Adrenal gland (tissue), 12 donors: ENCODE measurements around the gene CFTR. TPM values are rescaled to one million over a fixed set of nuclear protein-coding genes. Genes with fewer than 3 reads are reported as not detected.

Experiments
- DNase-seq, 7 donors: peaks; one replicate each; pipeline ENCODE4 v3.0.0-alpha.2; 2019 to 2020
- H3K27ac ChIP-seq, 5 donors: fragments of 200-600 bp; sonication (generic) in 4 of 5; 1 replicate in 3 of 5; 2 replicates in 2 of 5; pipeline versions ENCODE4 v1.5.1 to v1.8.0; 2016 to 2020; ENCODE audit warnings: mild to moderate bottlenecking in 1 of 5
- H3K27me3 ChIP-seq: fragments of 200-600 bp; 2 replicates; pipeline ENCODE4 v1.8.0; 2021
- H3K36me3 ChIP-seq, 2 donors: fragments of 200-600 bp; replicated peaks in 1 of 2; 1 replicate in 1 of 2; 2 replicates in 1 of 2; pipeline versions ENCODE4 v1.5.1 to v1.8.0; 2018 to 2022
- H3K4me1 ChIP-seq, 2 donors: fragments of 200-600 bp; replicated peaks in 1 of 2; 1 replicate in 1 of 2; 2 replicates in 1 of 2; pipeline versions ENCODE4 v1.5.1 to v1.8.0; 2018 to 2021
- H3K4me3 ChIP-seq, 4 donors: fragments of 200-600 bp; sonication (generic) in 3 of 4; one replicate each; pipeline ENCODE4 v1.5.1; 2016 to 2018
- H3K9me3 ChIP-seq, 3 donors: fragments of 200-600 bp; sonication (generic) in 1 of 3; replicated peaks in 1 of 3; 1 replicate in 2 of 3; 2 replicates in 1 of 3; pipeline versions ENCODE4 v1.5.1 to v1.8.0; 2016 to 2021
- CTCF ChIP-seq, 6 experiments: fragments of 450-650 bp in 4 of 6; fragments of 200-600 bp in 2 of 6; sonication (generic) in 1 of 6; IDR thresholded peaks; 1 replicate in 5 of 6; 2 replicates in 1 of 6; pipeline versions ENCODE4 v1.5.1 to v1.8.0; 2016 to 2021; ENCODE audit warnings: antibody characterized with exemption in 6 of 6, mild to moderate bottlenecking in 2 of 6, moderate library complexity in 1 of 6
- POLR2A ChIP-seq, 2 donors: fragments of 450-650 bp; IDR thresholded peaks; one replicate each; pipeline ENCODE4 v1.6.1; 2017; ENCODE audit warnings: antibody characterized with exemption in 2 of 2, mild to moderate bottlenecking in 2 of 2, moderate library complexity in 1 of 2
- WGBS, 4 donors: extraction: QIAGEN DNeasy Blood & Tissue Kit in 2 of 4; methylation state at CpG; one replicate each; pipeline versions ENCODE4 v1.1.5 to v1.1.7; 2013 to 2017; 5-methylcytosine and 5-hydroxymethylcytosine counted together
- intact Hi-C, 2 donors: fragments of 100-400 bp; cut with DNase I; formaldehyde crosslinking; loops; one replicate each; pipeline versions ENCODE4 v1.14.1 to v1.15.0; 2022 to 2023
- polyA plus RNA-seq, 3 donors: library from polyadenylated mRNA; stranded (reverse); fragments of 200-250 nt in 2 of 3; fragments of 350-450 nt in 1 of 3; fragmentation: Illumina TruSeq in 1 of 3; extraction: RNeasy Lipid Tissue Mini Kit (QIAGEN cat#74804) in 1 of 3; gene quantifications; one replicate each; pipeline ENCODE4 v1.2.3, GENCODE V29; 2013 to 2014
- total RNA-seq, 9 donors: library from RNA; depleted of rRNA in 4 of 9; stranded (reverse); fragments of >200 nt in 4 of 9; fragments of 120-200 nt in 1 of 9; fragmentation: NEBNext Ultra II Directional in 1 of 9; extraction: Animal tissue kit (Norgen Biotek cat#: 25700) in 1 of 9; gene quantifications; one replicate each; pipeline versions ENCODE4 v1.1.0 to v1.2.4, GENCODE V29; 2013 to 2023
- donor health status: healthy with polysubstance abuse.
- donor health status: Bipolar disorder and iron deficiency.
- donor health status: DM: yes; HTN: yes; CAD: no.
- donor health status: DM: no; HTN: no; CAD: no.
- donor health status: DM: no; HTN: no; CAD: no.
- donor health status: DM: yes; HTN: yes; CAD: no.

Gene CFTR
- total and polyA plus RNA-seq, 12 donors = 0.07 to 0.22 (median 0.08) TPM; not detected in 9

- WGBS, 4 donors = 62 to 71% (median 67%) methylated on average over 2 of the region's 2 CpGs
- Histone ChIP-seq H3K27ac (no peak overlapping the region), H3K27me3 (no peaks in the 10 kb centered on the region), H3K9me3 (no peaks in the 10 kb centered on the region), H3K4me1 (no peaks in the 10 kb centered on the region), H3K36me3 (no peaks in the 10 kb centered on the region), H3K4me3 (no peak overlapping the region)
- intact Hi-C loops = no loop called here
- DNase-seq = no peak
- TF ChIP-seq CTCF (IDR thresholded peaks at IDR 0.05) (no peak), POLR2A (IDR thresholded peaks at IDR 0.05) (no peak)
Observed at GRCh38 chr7:117493460-117493859, 13.6 kb downstream of the CFTR start.

DNA sequence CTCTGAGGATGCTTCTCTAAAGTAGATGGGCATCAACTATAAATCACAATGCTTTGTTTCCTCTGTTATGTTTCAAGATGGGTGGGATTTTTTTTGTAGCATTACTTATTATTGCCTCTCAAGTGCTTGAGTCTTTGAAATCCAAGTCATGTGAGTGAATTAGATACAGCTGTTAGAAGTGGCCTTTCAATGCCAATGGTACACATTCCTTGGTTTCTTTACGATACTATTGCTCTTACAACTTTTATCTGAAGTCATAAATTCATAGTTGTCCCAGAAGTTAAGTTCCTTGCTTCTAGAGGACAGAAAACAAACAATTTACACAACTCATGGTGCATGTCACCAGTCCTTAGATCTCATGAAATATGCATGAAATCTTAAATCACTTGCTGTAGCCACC is 15.5 kb downstream of the CFTR start:
- no peak for DNase-seq
- no peaks in the 10 kb centered on the region for H3K36me3 ChIP-seq
- H3K9me3 ChIP-seq = no peaks in the 10 kb centered on the region
- H3K27ac ChIP-seq = no peak overlapping the region
- no peaks in the 10 kb centered on the region for H3K27me3 ChIP-seq
- H3K4me1 ChIP-seq = no peaks in the 10 kb centered on the region
- intact Hi-C loops = no loop called here
- TF ChIP-seq CTCF (IDR thresholded peaks at IDR 0.05) (no peak), POLR2A (IDR thresholded peaks at IDR 0.05) (no peak)
- WGBS, 4 donors = 47 to 66% (median 54%) methylated on average over 1 of the region's 1 CpG
- H3K4me3 ChIP-seq = no peak overlapping the region

DNA sequence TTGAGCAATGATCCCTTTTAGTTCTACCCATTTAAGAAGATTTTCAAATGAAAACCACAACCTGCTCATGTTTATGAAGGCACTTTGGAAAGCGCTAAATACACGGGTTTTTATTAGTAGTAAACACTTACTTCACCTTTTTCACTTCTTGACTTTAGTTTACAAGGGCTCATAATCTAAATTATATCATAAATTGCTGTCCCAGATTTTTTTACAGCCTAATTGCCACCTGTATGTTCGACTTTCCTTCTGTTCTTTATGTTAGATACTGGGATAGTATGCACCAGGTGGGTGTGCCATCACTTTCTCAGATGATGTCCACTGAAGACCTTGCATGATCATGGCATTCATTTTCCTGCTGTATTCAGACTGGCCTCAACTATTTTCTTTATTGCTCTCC is 22.5 kb downstream of the CFTR start:
- no peak overlapping the region for H3K27ac ChIP-seq
- no peak for DNase-seq
- intact Hi-C loops = no loop called here
- H3K9me3 ChIP-seq = no peaks in the 10 kb centered on the region
- no peak for TF ChIP-seq POLR2A (IDR thresholded peaks at IDR 0.05)
- TF ChIP-seq CTCF (IDR thresholded peaks at IDR 0.05) = no peak
- H3K4me1 ChIP-seq = no peaks in the 10 kb centered on the region
- H3K36me3 ChIP-seq = no peaks in the 10 kb centered on the region
- no peak overlapping the region for H3K4me3 ChIP-seq
- 61 to 81% (median 70%) methylated on average over 3 of the region's 3 CpGs for WGBS, 4 donors
- no peaks in the 10 kb centered on the region for H3K27me3 ChIP-seq

GRCh38 chr7:117505238-117505637 is 25.4 kb downstream of the CFTR start:
- no peak for DNase-seq
- Histone ChIP-seq H3K36me3 (no peaks in the 10 kb centered on the region), H3K9me3 (no peaks in the 10 kb centered on the region), H3K4me1 (no peaks in the 10 kb centered on the region), H3K27me3 (no peaks in the 10 kb centered on the region), H3K4me3 (no peak overlapping the region), H3K27ac (no peak overlapping the region)
- WGBS, 4 donors = 46 to 65% (median 58%) methylated on average over 3 of the region's 3 CpGs
- TF ChIP-seq CTCF (IDR thresholded peaks at IDR 0.05) (no peak), POLR2A (IDR thresholded peaks at IDR 0.05) (no peak)
- intact Hi-C loops = no loop called here
